ENCODE measurements around the gene ZSCAN4.

The ZSCAN4 gene

GRCh38 chr19:57682226-57682766, 13.6 kb downstream of the ZSCAN4 start:
- FAIRE-seq, result no peak

GRCh38 chr19:57686727-57687126, 18.0 kb downstream of the ZSCAN4 start:
- FAIRE-seq, result no peak

GRCh38 chr19:57687363-57688010, 18.8 kb downstream of the ZSCAN4 start:
- no peak for FAIRE-seq

GRCh38 chr19:57688011-57688763, 19.5 kb downstream of the ZSCAN4 start:
- FAIRE-seq, result no peak

GRCh38 chr19:57689750-57690149, 21.0 kb downstream of the ZSCAN4 start:
- no peak for FAIRE-seq

- no peak for FAIRE-seq
These were observed 32.9 kb downstream of the ZSCAN4 start for GRCh38 chr19:57701625-57702024.

GRCh38 chr19:57706346-57706745, 37.6 kb downstream of the ZSCAN4 start:
- no peak for FAIRE-seq

- peak; percentile 83 for FAIRE-seq
These were observed 40.1 kb downstream of the ZSCAN4 start, which contains the start of gene ZNF154 for GRCh38 chr19:57708641-57709361. Gene ZNF154 (minus strand): TSS chr19:57709204. CDS start chr19:57708971, 233 bp downstream.

GRCh38 chr19:57709616-57710015, 40.9 kb downstream of the ZSCAN4 start:
- no peak for FAIRE-seq

GRCh38 chr19:57712222-57712621, 43.5 kb downstream of the ZSCAN4 start:
- no peak for FAIRE-seq

- FAIRE-seq, result no peak
These were observed 50.7 kb downstream of the ZSCAN4 start for GRCh38 chr19:57719424-57719823.

- FAIRE-seq, result no peak
These were observed 51.3 kb downstream of the ZSCAN4 start for GRCh38 chr19:57719901-57720519.

GRCh38 chr19:57720878-57721277, 52.1 kb downstream of the ZSCAN4 start:
- FAIRE-seq, result no peak
